Mammary epithelial cell (primary cell): ENCODE measurements around the gene ZNF787.

Experiments used
- EZH2 ChIP-seq: IDR thresholded peaks from 2 replicates; pipeline ENCODE4 v1.6.1; 2012; ENCODE audit warnings: low read length, inconsistent platforms, borderline replicate concordance
- TF ChIP-seq, protein P1 (sequence below), 2 donors: IDR thresholded peaks in 1 of 2; conservative IDR thresholded peaks in 1 of 2; 2 replicates each; pipeline ENCODE4 v1.5.1; 2011 to 2012; ENCODE audit warnings: inconsistent platforms in 2 of 2, low read length in 2 of 2, mild to moderate bottlenecking in 2 of 2, control low read depth in 1 of 2, low read depth in 1 of 2; ENCODE audit not compliant: insufficient read depth in 1 of 2; ENCODE audit errors: extremely low read depth in 1 of 2

DNA sequence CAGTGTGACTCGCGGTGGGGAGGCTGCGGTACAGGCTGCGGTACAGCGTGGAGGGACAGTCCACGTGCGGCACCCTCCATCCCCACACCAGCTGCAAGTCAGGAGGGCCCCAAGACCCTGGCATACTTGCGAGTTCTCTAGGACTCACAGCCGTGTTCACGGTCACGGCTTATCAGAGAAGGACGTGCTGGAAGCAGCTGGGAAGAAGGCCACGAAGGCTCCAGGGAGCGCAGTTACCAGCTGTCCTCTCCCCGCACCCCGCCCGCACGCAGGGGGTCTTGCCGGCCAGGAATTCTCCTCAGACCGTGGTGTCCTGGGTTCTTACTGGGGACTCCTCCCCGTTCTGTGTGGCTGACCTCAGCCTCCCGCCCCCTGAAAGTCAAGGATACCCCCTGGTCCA is 26.2 kb upstream of the ZNF787 start:
- no peak for TF ChIP-seq EZH2
- TF ChIP-seq, protein P1, sequence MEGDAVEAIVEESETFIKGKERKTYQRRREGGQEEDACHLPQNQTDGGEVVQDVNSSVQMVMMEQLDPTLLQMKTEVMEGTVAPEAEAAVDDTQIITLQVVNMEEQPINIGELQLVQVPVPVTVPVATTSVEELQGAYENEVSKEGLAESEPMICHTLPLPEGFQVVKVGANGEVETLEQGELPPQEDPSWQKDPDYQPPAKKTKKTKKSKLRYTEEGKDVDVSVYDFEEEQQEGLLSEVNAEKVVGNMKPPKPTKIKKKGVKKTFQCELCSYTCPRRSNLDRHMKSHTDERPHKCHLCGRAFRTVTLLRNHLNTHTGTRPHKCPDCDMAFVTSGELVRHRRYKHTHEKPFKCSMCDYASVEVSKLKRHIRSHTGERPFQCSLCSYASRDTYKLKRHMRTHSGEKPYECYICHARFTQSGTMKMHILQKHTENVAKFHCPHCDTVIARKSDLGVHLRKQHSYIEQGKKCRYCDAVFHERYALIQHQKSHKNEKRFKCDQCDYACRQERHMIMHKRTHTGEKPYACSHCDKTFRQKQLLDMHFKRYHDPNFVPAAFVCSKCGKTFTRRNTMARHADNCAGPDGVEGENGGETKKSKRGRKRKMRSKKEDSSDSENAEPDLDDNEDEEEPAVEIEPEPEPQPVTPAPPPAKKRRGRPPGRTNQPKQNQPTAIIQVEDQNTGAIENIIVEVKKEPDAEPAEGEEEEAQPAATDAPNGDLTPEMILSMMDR (conservative IDR thresholded peaks at IDR 0.05 in 1 of 2, IDR thresholded peaks at IDR 0.05 in 1 of 2; ENCODE audit: extremely low read depth in 1 of 2, insufficient read depth in 1 of 2, low read depth in 1 of 2, low read length in 2 of 2) = no peak
